GM23248 (cell line): ENCODE results near the gene SCNN1B.

ENCODE experiments used
- EZH2 ChIP-seq: fragments of 200-600 bp; sonication (generic); IDR thresholded peaks from 2 replicates; pipeline ENCODE4 v1.6.1; 2018; ENCODE audit warnings: antibody characterized with exemption, mild to moderate bottlenecking; ENCODE audit not compliant: insufficient read depth, poor library complexity, severe bottlenecking
- EZH2phosphoT487 ChIP-seq: fragments of 200-600 bp; sonication (generic); IDR thresholded peaks from 2 replicates; pipeline ENCODE4 v1.6.1; 2018; ENCODE audit warnings: antibody characterized with exemption, moderate library complexity, mild to moderate bottlenecking, low read depth; ENCODE audit not compliant: insufficient read depth

- TF ChIP-seq EZH2 (no peak), EZH2phosphoT487 (no peak)
These were observed 63.6 kb downstream of the SCNN1B start for GRCh38 chr16:23365602-23366240.
